HepG2 (cell line): ENCODE measurements around the gene SYMPK. TPM values are rescaled to one million over a fixed set of nuclear protein-coding genes. Genes with fewer than 3 reads are reported as not detected.

Source experiments
- CC2D1A ChIP-seq: sonication (generic); formaldehyde crosslinking; IDR thresholded peaks from 2 replicates; pipeline ENCODE4 v1.8.1; 2023; ENCODE audit warnings: mild to moderate bottlenecking, missing genetic modification reagents
- FOSL2 ChIP-seq: sonication (generic); formaldehyde crosslinking; IDR thresholded peaks from 2 replicates; pipeline ENCODE4 v1.4.0; 2020; ENCODE audit warnings: missing genetic modification reagents
- MBNL3 ChIP-seq: fragments of 250-450 bp; sonication (Bioruptor Pico); conservative IDR thresholded peaks from 2 replicates; pipeline ENCODE4 v1.8.0; 2022; ENCODE audit warnings: mild to moderate bottlenecking, inconsistent platforms
- MED1 ChIP-seq: sonication (generic); formaldehyde crosslinking; IDR thresholded peaks from 2 replicates; pipeline ENCODE4 v1.4.0; 2020; ENCODE audit warnings: missing genetic modification reagents
- MXI1 ChIP-seq: IDR thresholded peaks from 3 replicates; pipeline ENCODE4 v1.6.1; 2012; ENCODE audit warnings: low read depth, low read length, inconsistent platforms, borderline replicate concordance
- ZMYM3 ChIP-seq: sonication (generic); formaldehyde crosslinking; IDR thresholded peaks from 2 replicates; pipeline ENCODE4 v1.5.1; 2020; ENCODE audit warnings: mild to moderate bottlenecking, missing genetic modification reagents
- polyA plus RNA-seq, 8 experiments: library from polyadenylated mRNA; depleted of rRNA in 3 of 8; stranded (reverse) in 7 of 8; unstranded in 1 of 8; fragments of >200 nt; fragmentation: Illumina TruSeq in 4 of 8; extraction: Trizol in 4 of 8; gene quantifications; 2 replicates each; pipeline versions ENCODE4 v1.2.1 to v1.2.3, GENCODE V29; 2011 to 2016; ENCODE audit warnings: low read depth in 4 of 8, missing spikeins in 1 of 8, mixed read lengths in 1 of 8; ENCODE audit not compliant: insufficient read depth in 1 of 8
- total RNA-seq, 5 experiments: library from RNA; depleted of rRNA; stranded (reverse); fragments of >200 nt; fragmentation: Illumina TruSeq; extraction: Trizol; gene quantifications; 2 replicates each; pipeline ENCODE4 v1.2.3, GENCODE V29; 2016; ENCODE audit warnings: low read depth in 1 of 5
- TF ChIP-seq, protein P1 (sequence below): sonication (generic); formaldehyde crosslinking; IDR thresholded peaks from 2 replicates; pipeline ENCODE4 v1.5.1; 2020; ENCODE audit warnings: mild to moderate bottlenecking, missing genetic modification reagents, moderate library complexity
- TF ChIP-seq, protein P2 (sequence below): IDR thresholded peaks from 2 replicates; pipeline ENCODE4 v1.6.1; 2016; ENCODE audit warnings: low read depth, borderline replicate concordance
- TF ChIP-seq, protein P3 (sequence below): sonication (generic); formaldehyde crosslinking; conservative IDR thresholded peaks from 2 replicates; pipeline ENCODE4 v1.8.1; 2023; ENCODE audit warnings: missing genetic modification reagents

Gene SYMPK
- total and polyA plus RNA-seq, 2 of the 13 experiments (the other 11 are each of a cell fraction or from before 2014, with no cell fraction given): 21.9 to 55.7 TPM

DNA sequence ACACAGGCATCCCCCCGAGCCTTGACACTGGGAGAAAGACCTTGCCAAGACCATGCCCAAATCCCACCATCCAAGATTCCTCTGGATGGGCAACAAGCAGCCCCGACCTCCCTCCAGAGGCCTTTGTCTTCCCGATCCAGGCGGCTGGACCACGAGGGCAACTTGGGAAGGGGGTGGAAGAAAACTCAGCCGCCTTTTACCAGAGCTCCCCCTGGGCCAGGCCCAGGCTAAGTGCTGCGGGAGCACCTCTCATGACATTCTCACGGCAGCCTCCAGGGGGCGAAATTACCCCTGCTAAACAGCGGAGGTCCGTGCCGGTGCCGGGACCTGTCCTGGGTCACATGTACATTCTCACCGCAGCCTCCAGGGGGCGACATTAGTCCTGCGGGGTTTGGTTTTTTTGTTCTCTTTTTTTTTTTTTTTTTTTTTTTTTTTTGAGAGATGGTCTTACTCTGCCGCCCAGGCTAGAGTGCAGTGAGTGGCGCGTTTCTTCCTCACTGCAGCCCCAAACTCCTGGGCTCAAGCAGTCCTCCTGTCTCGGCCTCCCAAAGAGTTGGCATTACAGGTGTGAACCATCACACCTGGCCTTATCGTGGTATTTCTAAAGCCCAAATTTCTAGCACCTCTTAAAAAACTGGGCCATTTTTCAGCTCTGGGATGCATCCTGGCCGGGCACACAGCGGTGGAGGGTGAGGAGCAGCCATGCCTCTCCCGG lies 45.8 kb downstream of the SYMPK start (continued):
- TF ChIP-seq, protein P1, sequence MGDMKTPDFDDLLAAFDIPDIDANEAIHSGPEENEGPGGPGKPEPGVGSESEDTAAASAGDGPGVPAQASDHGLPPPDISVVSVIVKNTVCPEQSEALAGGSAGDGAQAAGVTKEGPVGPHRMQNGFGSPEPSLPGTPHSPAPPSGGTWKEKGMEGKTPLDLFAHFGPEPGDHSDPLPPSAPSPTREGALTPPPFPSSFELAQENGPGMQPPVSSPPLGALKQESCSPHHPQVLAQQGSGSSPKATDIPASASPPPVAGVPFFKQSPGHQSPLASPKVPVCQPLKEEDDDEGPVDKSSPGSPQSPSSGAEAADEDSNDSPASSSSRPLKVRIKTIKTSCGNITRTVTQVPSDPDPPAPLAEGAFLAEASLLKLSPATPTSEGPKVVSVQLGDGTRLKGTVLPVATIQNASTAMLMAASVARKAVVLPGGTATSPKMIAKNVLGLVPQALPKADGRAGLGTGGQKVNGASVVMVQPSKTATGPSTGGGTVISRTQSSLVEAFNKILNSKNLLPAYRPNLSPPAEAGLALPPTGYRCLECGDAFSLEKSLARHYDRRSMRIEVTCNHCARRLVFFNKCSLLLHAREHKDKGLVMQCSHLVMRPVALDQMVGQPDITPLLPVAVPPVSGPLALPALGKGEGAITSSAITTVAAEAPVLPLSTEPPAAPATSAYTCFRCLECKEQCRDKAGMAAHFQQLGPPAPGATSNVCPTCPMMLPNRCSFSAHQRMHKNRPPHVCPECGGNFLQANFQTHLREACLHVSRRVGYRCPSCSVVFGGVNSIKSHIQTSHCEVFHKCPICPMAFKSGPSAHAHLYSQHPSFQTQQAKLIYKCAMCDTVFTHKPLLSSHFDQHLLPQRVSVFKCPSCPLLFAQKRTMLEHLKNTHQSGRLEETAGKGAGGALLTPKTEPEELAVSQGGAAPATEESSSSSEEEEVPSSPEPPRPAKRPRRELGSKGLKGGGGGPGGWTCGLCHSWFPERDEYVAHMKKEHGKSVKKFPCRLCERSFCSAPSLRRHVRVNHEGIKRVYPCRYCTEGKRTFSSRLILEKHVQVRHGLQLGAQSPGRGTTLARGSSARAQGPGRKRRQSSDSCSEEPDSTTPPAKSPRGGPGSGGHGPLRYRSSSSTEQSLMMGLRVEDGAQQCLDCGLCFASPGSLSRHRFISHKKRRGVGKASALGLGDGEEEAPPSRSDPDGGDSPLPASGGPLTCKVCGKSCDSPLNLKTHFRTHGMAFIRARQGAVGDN (CRISPR knock-in tag): peak; percentile 63
- TF ChIP-seq, protein P2, sequence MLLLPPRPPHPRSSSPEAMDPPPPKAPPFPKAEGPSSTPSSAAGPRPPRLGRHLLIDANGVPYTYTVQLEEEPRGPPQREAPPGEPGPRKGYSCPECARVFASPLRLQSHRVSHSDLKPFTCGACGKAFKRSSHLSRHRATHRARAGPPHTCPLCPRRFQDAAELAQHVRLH (CRISPR knock-in tag): peak; percentile 73; the same call in 1 of the 2 replicates
- TF ChIP-seq ZMYM3 (CRISPR knock-in tag): 0 out of 2 replicates have a peak, but pooled peaks have one; percentile 14
- peak; percentile 63; the same call in 1 of the 3 replicates for TF ChIP-seq MXI1
- no peak for TF ChIP-seq MBNL3 (CRISPR knock-in tag)
- 0 out of 2 replicates have a peak, but pooled peaks have one; percentile 5 for TF ChIP-seq FOSL2 (CRISPR knock-in tag)
- TF ChIP-seq MED1: peak; percentile 57
- TF ChIP-seq, protein P3, sequence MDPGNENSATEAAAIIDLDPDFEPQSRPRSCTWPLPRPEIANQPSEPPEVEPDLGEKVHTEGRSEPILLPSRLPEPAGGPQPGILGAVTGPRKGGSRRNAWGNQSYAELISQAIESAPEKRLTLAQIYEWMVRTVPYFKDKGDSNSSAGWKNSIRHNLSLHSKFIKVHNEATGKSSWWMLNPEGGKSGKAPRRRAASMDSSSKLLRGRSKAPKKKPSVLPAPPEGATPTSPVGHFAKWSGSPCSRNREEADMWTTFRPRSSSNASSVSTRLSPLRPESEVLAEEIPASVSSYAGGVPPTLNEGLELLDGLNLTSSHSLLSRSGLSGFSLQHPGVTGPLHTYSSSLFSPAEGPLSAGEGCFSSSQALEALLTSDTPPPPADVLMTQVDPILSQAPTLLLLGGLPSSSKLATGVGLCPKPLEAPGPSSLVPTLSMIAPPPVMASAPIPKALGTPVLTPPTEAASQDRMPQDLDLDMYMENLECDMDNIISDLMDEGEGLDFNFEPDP: no peak
- no peak for TF ChIP-seq CC2D1A
